ENCODE results near the gene PLXND1. TPM values are rescaled to one million over a fixed set of nuclear protein-coding genes. Genes with fewer than 3 reads are reported as not detected.
A peak's percentile ranks its signal among the peaks of the same experiment; 100 is the strongest.

The PLXND1 gene
- total RNA-seq, 1 donor from 2014 or later: 29.6 TPM

- DNase-seq (ENCODE audit: low read depth): no peak
These were observed 21.7 kb upstream of the PLXND1 start for GRCh38 chr3:129628169-129628522.

- peak; percentile 76 for DNase-seq (ENCODE audit: low read depth)
These were observed 21.1 kb upstream of the PLXND1 start for GRCh38 chr3:129627350-129628168.

- DNase-seq (ENCODE audit: low read depth): no peak
These were observed 20.4 kb upstream of the PLXND1 start for GRCh38 chr3:129626744-129627349.

- DNase-seq (ENCODE audit: low read depth): no peak
These were observed 18.8 kb upstream of the PLXND1 start for GRCh38 chr3:129625072-129625874.

- DNase-seq (ENCODE audit: low read depth): no peak
These were observed 18.0 kb upstream of the PLXND1 start for GRCh38 chr3:129624347-129625071.

GRCh38 chr3:129623447-129624118 lies 17.1 kb upstream of the PLXND1 start:
- DNase-seq (ENCODE audit: low read depth): peak; percentile 28

- no peak for DNase-seq (ENCODE audit: low read depth)
These were observed 16.5 kb upstream of the PLXND1 start for GRCh38 chr3:129622933-129623332.

- no peak for DNase-seq (ENCODE audit: low read depth)
These were observed 15.9 kb upstream of the PLXND1 start for GRCh38 chr3:129622226-129622874.

GRCh38 chr3:129621626-129622225 lies 15.2 kb upstream of the PLXND1 start:
- no peak for DNase-seq (ENCODE audit: low read depth)

- DNase-seq (ENCODE audit: low read depth): no peak
These were observed 14.5 kb upstream of the PLXND1 start for GRCh38 chr3:129620828-129621559.

GRCh38 chr3:129619726-129620162 lies 13.3 kb upstream of the PLXND1 start:
- DNase-seq (ENCODE audit: low read depth): no peak

- no peak for DNase-seq (ENCODE audit: low read depth)
These were observed 12.6 kb upstream of the PLXND1 start for GRCh38 chr3:129618901-129619671.

- DNase-seq (ENCODE audit: low read depth): no peak
These were observed 11.8 kb upstream of the PLXND1 start for GRCh38 chr3:129618186-129618820.

GRCh38 chr3:129617381-129618185 lies 11.1 kb upstream of the PLXND1 start:
- DNase-seq (ENCODE audit: low read depth): no peak

- DNase-seq (ENCODE audit: low read depth): no peak
These were observed 10.2 kb upstream of the PLXND1 start for GRCh38 chr3:129616713-129617112.

- DNase-seq (ENCODE audit: low read depth): no peak
These were observed 9.8 kb upstream of the PLXND1 start for GRCh38 chr3:129616291-129616690.

GRCh38 chr3:129615751-129616281 lies 9.3 kb upstream of the PLXND1 start:
- DNase-seq (ENCODE audit: low read depth): no peak
